DMS 273 treated with DMSO at 0.1 percent for 48 hours (cell line): ENCODE measurements around the gene LSM14B.
"Not testable (repeated sequence)": the region's sequence is repeated elsewhere in the genome, so short reads cannot be mapped to it uniquely, and the experiment has no call there.

Experiments used
- DNase-seq: peaks from one replicate; lab custom pipeline; 2025; lab: John Stamatoyannopoulos, UW

The LSM14B gene

DNA sequence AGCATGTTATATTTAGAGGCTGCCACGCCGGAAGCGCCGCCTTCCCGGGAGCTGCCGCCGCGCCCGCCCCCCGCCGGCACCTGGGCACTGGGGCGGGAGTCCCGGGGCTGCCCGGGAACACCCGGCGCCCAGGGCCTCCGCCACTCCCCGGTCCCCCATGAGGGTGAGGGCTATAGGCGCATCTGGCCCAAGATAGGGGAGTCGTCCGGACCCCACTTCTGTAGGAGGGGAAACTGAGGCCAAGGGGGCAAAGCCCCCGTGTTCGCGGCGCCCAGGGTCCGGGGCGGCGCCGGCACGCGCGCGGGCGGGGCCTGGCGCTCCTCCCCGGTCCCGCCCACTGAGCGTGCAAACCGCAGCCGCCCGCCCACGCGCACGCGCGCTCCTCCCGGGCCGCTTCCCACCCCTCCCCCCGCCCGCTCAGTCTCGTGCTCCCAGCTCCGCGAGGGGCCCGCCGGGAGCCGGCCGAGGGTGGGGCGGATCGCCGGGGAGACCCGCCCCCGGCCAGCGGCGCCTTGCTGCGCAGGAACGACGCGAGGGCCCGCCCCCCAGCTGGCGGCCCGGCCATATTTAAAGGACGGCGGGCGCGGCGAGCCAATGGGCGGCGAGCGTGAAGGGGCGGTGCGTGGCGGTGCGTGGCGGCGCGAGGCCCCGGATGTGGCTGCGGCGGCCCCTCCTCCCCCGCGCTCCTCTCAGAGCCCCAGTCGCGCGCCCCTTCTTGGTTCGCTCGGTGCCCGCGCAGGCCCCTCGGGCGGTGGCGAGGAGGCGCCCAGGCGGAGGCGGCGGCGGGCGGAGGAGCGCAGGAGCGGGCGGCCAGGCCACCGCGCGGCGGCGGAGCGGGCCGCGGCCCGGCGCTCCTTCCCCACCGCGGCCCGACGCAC is at the start of gene LSM14B:
Gene LSM14B, plus strand, starts transcription at position 700 of the 878 bp plus-strand sequence. CDS start 192 bp downstream, outside the sequence.
- peak; percentile 89 for DNase-seq

DNA sequence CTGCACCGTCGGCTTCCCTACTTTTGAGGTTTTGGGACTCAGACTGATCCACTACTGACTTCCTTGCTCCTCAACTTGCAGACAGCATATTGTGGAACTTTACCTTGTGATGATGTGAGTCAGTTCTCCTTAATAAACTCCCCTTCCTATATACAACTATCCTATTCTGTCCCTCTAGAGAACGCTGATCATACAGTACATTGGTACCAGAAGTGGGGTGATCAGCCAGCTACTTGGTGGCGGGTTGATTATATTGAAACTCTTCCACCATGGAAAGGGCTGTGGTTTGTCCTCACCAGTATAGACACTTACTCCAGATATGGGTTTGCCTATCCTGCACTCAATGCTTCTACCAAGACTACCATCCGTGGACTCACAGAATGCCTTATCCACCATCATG is 49.0 kb upstream of the LSM14B start:
- no peak for DNase-seq

DNA sequence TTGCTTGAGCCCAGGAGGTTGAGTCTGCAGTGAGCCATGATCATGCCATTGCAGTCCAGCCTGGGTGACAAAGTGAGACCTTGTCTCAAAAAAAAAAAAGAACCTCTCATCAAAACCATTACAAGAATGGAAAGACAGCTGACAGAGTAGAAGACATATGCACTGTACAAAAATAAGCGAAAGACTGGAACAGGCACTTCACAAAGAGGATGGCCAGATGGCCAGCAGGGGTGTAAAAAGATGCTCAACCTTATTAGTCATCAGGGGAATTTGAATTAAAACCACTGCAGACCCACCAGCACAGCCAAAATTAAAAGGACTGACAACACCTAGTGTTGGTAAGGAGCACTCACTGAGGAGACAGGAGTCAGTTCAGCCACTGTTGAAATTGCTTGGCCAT is 43.1 kb upstream of the LSM14B start:
- DNase-seq = no peak

GRCh38 chr20:62080249-62080990 is 41.9 kb upstream of the LSM14B start:
- DNase-seq = peak; percentile 11

- no peak for DNase-seq
Observed at GRCh38 chr20:62083312-62083711, 39.0 kb upstream of the LSM14B start.

DNA sequence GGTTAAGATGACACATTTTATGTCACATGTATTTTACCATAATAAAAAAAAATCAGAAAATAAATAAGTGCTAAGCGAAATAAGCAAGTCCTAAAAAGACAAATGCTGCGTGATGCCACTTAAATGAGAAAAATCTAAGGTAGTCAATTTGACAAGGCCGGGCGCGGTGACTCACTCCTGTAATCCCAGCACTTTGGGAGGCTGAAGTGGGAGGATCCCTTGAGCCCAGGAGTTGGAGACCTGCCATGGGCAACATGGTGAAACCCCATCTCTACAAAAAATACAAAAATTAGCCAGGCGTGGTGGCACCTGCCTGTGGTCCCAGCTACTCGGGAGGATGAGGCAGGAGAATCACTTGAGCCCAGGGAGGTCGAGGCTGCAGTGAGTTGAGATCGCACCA is 38.1 kb upstream of the LSM14B start:
- not testable (repeated sequence) for DNase-seq

DNA sequence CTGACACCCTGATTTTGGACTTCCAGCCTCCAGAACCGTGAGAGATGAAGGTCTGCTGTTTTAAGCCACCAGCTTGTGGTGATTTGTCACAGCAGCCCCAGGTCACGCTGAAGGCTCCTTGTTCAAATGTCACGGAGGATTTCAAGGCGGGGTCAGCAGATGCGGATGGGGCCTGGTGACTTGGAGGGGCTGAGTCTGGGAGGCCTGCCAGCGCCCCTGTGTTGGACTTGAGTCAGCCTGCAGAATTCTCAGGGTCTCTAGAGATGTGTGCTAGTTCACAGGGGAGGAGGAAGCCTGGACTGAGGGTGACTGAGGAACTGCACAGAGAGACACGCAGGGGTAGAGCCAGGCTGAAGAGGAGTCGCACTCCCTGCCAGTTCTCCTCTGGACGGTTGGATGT is 37.1 kb upstream of the LSM14B start:
- DNase-seq = no peak

GRCh38 chr20:62087227-62087626 is 35.0 kb upstream of the LSM14B start:
- DNase-seq = no peak

- DNase-seq = no peak
Observed at GRCh38 chr20:62087632-62088031, 34.6 kb upstream of the LSM14B start.

DNA sequence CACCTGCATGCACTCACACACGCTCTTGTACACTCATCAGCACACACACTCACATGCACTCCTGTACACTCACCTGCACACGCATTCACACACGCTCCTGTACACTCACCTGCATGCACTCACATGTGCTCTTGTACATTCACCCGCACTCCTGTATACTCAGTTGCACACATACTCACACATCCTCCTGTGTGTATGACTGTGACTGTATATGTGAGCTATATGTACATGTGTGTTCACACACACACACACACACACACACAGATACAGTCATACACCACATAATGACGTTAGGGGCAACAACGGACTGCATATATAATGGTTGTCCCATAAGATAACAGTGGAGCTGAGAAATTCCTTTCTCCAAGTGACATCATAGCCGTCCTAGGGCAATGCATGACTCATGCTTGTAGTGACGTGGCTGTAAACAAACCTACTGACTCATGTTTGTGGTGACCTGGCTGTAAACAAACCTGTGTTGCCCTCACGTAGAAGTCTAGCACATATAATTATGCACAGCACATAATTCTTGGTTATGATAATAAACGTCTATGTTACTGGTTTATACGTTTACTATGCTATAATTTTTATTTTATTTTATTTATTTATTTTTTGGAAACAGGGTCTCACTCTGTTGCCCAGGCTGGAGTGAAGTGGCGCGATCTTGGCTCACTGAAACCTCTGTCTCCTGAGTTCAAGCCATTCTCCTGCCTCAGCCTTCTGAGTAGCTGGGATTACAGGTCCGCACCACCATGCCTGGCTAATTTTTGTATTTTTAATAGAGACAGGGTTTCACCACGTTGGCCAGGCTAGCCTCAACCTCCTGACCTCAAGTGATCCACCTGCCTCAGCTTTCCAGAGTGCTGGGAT is 33.8 kb upstream of the LSM14B start:
- DNase-seq = no peak

DNA sequence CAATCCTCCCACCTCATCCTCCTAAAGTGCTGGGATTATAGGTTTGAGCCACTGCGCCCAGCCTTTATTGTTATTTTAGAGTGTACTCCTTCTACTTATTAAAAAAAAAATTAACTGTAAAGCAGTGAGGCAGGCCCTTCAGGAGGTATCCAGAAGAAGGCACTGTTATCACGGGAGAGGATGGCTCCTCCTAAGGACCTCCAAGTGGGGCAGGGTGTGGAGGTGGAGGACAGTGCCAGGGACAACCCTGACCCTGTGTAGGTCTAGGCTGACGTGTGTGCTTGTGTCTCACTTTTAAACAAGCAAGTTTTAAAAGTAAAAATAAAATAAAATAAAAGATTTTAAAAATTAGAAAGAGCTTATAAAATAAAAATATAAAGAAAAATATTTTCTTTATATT is 32.9 kb upstream of the LSM14B start:
- no peak for DNase-seq

DNA sequence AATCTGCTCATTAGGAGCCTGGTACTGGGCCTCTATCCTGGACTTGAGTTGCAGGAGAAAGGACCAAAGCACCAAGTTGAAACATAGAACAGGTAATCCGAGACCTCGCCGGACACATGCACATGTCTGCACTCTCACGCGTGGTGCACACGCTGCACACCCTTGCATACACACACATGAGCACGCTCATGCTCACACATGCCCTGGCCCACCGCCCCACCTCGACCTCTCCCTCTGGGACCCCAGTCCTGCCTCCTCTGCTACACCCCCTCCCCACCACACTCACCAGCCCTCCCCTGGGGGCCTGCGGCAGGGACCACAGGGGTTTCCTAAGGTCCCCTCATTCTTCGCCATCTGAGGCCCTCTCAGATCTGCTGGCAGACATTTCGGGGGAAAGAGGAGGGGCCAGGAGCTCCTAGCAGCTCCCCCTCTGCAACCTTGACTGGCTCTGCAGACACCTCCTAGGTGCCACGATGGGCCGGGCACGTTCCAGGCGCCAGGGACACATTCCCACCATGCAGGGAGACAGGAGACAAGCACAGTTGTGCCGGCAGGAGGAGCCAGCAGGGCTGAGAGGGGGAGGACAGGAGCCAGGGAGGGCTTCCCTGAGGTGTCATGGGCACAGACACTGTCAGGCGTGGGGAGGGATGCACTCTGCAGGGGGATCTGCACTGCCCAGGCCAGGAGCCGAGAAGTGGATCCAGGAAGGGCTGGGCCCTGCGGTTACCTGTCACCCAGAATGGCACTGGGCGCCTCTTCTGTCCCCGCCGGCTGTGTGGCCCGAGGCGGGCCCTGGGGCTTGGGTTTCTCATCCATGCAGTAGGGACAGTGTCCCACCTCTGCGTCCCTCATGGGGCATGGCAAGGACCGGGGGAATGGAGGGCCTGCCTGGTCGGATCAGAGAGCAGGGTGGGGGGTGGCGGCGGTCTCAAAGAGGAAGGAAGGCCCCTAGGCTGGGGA is 25.6 kb upstream of the LSM14B start:
- no peak for DNase-seq

- DNase-seq = no peak
Observed at GRCh38 chr20:62097881-62098407, 24.3 kb upstream of the LSM14B start.

DNA sequence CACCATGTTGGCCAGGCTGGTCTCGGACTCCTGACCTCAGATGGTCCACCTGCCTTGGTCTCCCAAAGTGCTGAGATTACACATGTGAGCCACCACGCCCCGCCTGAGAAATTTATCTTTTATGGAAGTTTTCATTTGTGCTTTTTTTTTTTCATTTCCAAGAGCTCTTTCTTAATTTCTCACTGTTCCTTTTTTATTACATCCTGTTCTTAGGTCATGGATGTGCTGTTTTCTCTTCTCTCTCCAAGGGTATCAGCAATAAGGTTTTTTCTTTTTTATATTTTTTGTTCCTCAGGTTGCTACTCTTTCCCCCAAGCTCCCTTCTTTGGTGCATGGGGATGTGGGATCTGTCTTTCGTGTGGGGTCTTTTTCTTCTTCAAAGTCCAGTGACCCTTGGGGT is 21.2 kb upstream of the LSM14B start:
- no peak for DNase-seq

- DNase-seq = no peak
Observed at GRCh38 chr20:62103508-62104233, 18.6 kb upstream of the LSM14B start.

DNA sequence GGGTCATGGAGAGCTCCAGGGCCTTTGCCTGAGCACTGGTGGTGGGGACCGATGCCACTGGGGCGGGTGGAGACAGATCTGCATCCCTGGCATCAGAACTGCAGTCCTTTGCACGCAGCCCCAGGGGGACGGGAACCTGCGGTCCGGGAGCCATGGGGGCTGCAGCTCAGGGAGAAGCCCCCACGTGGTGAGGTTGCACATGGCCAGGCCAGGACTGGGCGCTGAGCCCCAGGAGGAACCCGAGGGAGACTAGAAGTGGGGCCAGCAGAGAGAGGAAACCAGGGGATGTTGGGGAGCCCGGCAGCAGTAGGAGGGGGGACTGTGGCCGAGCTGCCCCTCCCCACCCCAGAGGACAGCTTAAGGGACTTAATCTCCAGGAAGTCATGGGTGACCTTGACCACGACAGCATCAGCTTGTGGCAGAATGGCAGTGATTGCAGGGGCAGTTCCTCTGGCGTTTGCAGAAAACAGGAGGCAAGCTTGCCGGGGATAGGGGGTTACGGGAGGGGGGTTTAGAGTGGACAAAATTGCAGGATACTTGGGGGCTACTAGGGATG is 18.0 kb upstream of the LSM14B start:
- no peak for DNase-seq

GRCh38 chr20:62104791-62105345 is 17.4 kb upstream of the LSM14B start:
- no peak for DNase-seq

DNA sequence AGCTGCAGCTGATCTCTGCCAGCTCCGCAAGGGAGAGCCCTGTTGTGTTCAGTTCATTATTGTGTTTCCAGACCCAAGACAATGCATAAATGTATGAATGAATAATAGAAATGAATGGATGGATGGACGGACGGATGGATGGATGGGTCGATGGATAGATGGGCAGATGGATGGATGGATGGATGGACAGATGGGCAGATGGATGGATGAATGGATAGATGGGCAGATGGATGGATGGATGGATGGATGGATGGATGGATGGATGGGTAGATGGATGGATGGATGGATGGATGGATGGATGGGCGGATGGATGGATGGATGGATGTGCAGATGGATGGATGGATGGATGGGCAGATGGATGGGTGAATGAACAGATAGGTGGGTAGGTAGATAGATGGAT is 16.7 kb upstream of the LSM14B start:
- no peak for DNase-seq

GRCh38 chr20:62111148-62111547 is 11.1 kb upstream of the LSM14B start:
- no peak for DNase-seq

DNA sequence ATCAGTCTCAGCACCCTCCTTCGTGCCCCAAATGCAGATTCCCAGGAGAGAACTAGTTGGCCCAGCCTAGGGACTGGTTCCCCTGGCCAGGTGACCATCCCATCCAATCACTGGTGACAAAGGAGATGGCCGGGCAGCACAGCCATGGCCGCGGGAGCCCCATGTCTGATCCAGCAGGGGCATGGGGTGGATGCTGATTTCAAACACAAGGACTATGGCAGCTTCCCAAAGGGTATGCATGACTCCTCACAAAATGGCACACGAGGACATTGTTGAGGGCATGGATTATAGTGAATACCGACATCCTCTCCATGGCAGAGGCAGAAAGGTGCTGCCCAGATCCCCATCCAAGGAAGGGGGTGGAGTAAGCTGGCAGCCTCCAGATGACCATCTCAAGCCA is 9.9 kb upstream of the LSM14B start:
- no peak for DNase-seq
